NCI-H510A (cell line): ENCODE measurements around the gene TSEN34.
A peak's percentile ranks its signal among the peaks of the same experiment; 100 is the strongest.
"Not testable (repeated sequence)": the region's sequence is repeated elsewhere in the genome, so short reads cannot be mapped to it uniquely, and the experiment has no call there.

Experiments used
- DNase-seq: peaks from one replicate; lab custom pipeline; 2025; lab: John Stamatoyannopoulos, UW

Gene TSEN34

DNA sequence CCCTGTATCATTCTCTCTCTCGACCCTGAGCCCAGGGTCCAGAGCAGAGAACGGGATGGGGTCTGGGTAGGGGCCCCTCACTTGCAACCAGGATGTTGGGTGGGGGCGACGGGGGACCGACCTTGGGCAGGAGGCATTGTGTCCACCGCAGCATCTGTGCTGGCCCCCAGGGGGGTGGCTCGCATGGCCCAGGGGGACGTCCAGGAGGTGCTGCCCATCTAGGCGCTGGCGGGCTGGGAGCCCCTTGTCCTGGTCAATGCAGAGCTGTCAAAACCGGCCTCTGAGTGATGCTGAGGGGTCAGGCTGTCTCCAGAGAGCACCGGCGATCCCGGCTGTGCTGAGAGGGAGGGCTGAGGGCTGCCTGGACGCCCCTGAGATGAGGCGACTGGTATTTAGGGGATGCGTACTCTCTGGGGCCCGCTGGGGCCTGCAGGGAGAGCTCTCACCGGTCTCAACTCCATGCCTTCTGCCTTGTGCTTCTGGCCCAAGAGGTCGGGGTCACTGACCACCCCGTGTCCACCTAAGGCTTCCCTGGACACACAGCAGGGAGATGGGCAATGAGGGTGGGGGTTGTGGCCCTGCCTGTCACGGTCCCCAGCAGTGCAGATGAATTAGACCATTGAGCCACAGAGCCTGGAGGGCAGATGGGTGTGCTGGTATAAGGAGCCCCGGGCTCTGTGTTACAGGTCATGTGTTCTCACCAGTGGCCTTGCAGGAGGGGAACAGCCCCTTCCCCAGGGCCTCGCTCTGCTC is 18.1 kb downstream of the TSEN34 start:
- DNase-seq = no peak

DNA sequence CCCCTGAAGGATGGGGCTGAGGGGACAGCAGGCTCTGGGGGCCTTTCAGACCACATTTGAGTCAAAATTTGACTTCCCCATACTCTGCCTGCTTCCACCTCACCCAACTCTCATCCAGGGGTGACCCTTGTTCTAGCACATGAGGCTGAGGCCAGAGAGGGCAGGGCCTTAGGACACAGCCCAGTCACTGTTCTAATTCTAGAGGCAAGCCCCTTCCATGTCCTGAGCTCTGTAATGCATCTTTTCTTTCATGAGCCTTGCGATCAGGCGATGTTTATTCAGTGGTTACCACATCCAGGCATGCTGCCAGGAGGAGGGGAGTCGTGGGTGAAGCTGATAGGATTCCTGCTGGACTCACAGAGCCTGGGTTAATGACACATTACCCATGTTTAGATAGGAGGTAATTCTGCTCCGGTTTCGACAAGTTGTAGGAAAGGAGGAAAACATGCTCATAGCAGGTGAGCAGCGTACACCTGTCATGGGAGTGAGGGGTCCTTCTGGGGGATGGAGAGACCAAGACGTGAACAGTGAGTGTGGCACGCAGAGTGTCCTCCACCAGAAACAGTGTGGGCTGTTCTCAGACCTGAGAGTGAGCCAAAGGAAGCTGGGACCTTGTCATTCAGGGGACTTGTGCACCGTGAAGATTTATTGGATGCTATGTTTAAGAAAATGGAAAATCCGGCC is 18.8 kb downstream of the TSEN34 start:
- DNase-seq = peak; percentile 77

DNA sequence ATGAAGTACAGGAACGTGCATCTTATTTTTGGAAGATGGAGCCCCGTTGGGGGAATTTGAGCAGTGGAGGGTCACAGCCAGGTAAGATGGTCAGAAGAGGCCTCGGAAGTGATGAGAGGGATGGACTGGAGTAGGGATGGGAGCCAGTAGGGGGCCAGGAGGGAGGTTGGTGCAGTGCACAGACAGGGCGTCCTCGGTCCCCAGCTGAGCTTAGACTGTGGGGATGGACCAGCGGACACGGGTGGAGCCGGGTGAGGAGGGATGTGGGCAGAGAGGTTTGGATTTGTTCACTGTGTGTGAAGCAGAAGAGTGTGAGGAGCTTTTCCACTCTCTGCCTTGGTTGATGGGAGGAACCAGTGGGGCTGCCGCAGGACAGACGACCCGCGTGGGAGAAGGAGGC is 20.1 kb downstream of the TSEN34 start:
- DNase-seq = no peak

DNA sequence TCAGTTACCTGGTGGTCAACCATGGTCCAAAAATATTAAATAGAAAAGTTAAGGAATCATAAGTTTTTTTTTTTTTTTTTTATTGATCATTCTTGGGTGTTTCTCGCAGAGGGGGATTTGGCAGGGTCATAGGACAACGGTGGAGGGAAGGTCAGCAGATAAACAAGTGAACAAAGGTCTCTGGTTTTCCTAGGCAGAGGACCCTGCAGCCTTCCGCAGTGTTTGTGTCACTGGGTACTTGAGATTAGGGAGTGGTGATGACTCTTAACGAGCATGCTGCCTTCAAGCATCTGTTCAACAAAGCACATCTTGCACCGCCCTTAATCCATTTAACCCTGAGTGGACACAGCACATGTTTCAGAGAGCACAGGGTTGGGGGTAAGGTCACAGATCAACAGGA is 23.1 kb downstream of the TSEN34 start:
- not testable (repeated sequence) for DNase-seq

DNA sequence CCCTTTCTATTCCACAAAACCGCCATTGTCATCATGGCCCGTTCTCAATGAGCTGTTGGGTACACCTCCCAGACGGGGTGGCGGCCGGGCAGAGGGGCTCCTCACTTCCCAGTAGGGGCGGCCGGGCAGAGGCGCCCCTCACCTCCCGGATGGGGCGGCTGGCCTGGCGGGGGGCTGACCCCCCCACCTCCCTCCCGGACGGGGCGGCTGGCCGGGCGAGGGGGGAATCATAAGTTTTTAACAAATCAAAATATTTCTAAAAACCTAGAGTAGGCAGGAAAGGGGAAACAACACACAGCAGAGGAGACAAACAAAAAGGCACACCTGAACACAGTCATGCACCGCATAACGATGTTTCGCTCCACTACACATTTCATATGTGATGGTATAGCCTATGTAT is 23.6 kb downstream of the TSEN34 start:
- not testable (repeated sequence) for DNase-seq

DNA sequence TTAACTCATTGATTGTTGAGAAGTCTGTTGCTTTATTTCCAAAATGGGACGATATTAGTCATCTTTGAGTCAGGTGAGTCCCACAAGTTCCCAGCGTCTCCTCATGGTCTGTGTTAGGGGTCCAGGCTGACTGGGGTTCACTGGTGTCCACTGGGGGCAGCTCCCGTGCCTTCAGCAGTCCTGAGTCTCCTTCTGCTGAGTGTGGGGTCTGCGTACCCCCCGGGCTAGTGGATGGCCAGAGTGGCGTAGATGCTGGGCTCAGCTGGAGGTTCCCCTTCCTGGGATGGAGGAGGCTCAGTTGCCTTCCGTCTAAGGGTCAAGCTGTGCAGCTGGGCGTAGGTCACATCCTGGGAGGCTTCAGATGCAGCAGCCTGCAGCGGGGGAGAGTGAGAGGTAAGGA is 25.8 kb downstream of the TSEN34 start:
- no peak for DNase-seq

DNA sequence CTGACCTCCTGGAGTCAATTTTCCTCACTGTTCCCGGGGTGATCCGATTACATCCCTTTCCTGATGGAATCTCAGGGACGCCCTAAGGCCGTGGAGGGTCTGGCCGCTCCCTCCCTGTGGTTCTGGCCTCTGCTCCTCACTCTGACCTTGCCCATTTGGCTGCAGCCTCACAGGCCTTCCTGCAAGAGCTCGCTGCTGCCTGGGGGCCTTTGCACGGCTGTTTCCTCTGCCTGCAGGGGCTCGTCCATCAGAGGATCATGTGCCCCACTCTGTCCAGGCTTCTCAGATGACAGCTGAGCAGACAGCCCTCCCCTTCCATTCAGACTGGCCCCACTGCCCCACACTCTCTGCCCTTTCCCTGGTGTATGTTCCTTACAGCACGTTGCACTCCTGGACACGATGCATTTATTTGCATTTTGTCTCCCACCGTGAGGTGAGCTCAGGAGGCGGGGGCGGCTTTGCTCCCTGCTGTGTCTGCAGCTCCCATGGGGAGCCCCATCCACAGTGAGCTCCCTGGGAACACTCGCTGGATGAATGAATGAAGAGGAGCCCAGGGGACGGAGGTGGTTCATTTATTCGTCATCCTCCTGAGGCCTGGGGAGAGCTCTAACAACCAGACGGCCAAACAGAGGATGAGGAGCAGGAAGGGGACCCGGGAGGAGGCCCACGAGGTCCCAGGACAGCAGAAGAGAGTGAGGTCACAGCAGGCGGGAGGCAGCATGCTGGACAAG is 26.6 kb downstream of the TSEN34 start:
- DNase-seq = not testable (repeated sequence)

DNA sequence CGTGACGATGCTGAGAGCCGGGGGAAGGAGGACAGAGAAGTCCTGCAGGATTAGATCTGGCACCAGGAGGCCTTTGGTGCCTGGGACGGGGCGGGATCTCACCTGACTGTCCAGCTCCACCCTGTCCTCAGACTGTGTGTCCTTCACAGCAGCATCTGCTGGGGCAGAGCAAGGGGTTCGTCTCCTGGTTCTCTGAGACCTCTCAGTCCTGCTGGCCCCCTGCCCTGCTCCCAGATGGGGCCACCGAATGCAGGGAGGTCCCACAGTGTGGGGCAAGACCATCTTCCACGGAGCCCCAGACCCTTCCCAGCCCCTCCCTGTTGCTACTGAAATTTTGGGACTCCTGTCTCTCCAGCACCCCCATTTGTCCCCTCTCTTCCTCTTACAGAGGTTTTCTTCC is 27.2 kb downstream of the TSEN34 start:
- no peak for DNase-seq

DNA sequence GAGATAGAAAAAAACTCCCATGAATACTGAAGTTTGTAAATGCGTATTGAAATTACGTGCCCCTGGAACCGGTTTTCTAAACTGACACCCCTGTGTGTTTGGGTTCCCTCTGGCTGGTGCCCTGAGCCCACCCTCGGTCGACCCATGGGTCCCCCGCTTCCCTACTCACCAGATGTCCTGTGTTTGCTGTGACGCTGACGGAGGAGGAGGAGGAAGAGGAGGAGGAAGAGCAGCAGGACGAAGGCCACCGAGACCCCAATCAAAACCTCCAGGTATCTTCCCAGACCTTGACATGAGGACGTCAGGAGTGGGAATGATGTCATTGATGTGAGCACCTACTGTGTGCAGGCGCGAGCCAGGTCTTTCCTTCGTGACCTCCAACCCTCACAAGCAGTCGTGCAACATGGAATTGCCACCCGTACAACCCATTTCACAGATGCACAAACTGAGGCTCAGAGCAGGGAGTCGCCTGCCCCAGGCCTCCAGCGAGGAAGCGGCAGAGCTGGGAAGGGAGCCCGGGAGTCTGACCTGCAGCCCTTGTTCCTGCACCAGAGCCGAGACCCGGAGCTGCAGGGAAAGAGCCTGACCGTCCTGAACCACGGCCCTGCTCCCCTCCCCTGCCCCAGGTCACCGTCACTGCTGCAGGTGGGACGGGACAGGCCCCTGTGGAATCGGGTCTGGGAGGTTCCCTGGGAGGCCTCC is 28.0 kb downstream of the TSEN34 start:
- DNase-seq = no peak

DNA sequence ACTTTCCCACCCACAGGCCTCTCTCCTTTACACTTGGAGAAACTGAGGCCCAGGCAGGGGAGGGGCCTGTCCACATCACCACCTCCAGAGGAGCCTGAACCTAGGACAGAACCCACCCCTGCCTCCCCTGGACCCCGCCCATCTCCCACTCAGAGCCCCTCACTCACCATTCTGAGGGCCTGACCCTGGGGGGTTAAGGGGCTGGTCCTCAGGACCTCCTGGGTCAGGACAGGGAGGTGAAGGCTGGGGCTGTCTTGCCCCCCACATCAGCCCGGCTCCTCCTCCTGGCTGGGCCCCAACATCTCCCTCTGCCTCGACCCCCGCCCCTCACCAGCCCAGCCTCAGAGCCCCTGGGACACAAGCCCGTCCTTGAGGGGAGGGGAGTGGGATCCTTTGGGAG is 28.6 kb downstream of the TSEN34 start:
- not testable (repeated sequence) for DNase-seq

DNA sequence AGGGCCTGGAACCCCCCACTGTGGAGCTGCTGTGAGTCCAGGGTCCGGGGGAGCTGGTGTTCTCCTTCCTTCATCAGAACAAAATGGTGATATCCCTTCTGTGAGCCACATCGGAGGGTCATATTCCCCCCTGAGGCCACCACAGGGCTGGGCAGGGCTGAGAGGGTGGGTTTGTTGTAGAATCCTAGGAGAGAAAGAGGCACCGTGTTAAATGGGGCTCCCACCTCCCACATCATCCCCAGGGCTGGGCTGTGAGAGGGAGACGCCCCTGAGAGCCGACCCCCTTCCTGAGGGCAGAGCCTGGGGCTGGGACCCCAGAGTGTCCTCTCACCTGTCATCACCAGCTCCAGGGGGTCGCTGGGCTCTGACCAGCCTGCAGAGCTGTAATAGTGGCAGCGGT is 30.8 kb downstream of the TSEN34 start:
- DNase-seq = not testable (repeated sequence)

DNA sequence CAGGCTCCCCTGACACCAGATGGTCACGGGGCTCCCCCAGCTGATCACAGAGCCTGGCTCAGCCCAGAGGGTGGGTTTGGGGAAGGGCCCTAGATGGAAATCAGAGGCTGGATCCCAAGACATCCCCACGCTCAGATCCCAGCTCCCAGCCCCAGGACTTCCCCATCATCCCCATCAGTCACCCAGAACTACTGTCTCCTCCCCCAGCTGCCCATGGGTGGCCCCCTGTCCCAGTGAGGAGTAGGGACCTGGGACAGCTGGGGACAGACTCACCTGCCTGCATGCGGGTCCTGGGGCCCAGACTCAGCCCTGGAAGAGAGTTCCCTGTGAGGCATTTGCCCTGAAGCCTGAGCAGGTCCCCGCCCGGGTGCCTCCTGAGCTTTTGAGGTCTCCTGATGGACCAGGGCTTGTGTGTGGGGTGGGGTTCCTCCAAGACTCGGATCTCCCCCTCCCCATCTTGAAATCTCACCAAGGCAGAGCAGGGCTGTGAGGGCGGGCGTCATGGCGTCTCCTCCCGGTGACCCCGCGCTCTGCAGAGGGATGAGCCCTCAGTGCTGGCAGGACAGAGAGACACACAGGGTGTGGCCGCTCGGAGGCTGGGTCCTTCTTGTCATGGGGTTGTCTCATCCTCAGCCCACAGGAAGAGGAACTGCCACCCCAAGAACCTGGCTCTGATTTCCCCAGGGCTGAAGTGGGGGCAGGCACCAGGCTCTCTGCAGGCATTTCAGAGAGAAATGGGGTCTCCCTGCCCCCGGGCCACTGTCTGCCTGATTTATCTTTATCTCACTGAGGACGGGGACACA is 31.6 kb downstream of the TSEN34 start, which contains the start of gene LILRB3:
TSS of gene LILRB3 (minus strand) at position 534 of the 803 bp plus-strand sequence. CDS start at position 503, 31 bp downstream.
- DNase-seq = not testable (repeated sequence)

DNA sequence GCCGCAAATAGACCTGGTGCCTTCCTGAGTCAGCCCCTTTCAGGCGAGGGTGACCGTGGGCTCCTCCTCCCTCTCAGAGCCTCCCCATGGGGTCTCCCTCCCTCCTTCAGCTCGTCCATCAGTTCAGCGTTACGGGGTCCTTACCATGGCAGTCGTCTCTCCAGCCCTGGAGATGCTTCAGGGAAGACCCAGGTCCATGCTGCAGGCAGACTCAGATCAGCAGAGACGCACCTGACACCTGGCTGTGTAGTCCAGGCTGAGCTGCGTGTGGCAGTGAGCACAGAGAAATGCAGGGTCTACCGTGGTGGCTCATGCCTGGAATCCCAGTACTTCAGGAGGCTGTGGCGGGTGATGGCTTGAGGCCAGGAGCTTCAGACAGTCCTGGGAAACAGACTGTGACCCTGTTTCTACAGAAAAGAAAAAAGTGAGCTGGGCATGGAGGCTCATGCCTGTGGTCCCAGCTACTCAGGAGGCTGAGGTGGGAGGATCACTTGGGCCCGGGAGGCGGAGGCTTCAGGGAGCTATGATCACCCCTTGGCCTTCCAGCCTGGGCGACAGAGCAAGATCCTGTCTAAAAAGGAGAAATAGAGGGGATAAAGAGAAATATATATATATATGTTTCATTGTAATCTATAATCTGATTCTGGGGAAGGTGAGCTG is 32.3 kb downstream of the TSEN34 start:
- DNase-seq = not testable (repeated sequence)

DNA sequence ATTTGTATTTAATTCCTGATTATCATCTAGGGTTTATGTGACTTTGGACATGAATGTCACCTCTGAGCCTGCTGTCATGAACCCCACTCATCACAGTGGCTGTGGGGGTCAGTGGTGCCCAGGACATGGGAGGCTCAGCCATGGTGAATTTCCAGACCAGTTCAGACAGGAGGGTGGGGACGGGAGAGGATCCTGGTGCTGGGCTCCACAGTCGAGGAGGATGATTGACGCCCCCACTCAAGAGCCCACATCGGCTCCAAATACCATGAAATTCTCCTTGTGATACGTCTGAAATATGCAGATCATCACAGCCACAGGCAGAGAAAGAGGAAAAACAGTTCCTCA is 32.8 kb downstream of the TSEN34 start:
- not testable (repeated sequence) for DNase-seq

DNA sequence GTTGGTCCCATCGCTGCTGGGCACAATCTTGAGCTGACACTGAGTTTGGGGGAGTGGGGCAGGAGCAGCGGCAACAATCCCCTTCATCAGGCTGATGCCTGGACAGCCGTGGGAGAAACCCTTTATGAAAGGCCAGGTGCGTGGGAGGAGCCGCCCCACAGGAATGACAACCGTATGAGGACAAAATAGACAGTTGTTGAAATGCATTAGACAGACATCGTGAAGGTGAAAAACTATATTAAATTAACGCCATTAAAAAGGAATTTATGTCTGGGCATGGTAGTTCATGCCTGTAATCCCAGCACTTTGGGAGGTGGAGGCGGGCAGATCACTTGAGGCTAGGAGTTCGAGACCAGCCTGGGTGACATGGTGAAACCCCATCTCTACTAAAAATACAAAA is 33.5 kb downstream of the TSEN34 start:
- not testable (repeated sequence) for DNase-seq

DNA sequence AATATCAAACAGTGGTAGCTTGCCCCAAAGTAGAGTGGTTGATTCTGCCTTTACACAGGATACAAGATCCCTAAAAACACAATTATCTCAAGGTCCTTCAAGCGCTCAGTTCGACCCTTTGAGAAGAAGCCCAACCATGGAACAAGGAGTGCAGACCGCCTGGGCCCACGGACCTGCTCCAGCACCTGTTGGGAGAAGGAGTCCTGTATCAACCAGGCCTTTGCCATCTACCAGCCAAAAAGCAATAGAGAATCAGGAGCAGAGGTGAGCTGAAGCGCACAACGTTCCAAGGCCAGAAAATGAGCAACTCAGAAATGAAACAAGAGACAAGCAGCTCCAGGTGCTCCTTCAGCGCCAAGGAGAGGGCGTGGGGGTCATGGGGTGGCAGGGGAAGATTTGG is 38.0 kb downstream of the TSEN34 start:
- no peak for DNase-seq

DNA sequence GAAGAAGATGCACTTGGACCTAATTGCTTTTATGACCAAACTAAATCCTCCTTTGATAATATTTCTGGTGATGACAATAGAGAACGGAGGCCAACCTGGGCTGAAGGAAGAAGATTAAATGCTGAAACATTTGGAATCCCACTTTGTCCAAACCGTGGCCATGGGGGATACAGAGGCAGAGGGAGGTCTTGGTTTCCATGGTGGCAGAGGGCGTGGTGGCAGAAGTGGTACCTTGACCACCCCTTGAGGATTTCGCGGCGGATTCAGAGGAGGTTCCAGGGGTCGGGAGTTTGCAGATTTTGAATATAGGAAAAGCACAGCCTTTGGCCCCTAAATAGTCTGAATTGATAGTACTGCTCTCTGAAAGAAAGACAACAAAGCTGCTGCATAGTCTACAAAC is 38.9 kb downstream of the TSEN34 start:
- DNase-seq = no peak

DNA sequence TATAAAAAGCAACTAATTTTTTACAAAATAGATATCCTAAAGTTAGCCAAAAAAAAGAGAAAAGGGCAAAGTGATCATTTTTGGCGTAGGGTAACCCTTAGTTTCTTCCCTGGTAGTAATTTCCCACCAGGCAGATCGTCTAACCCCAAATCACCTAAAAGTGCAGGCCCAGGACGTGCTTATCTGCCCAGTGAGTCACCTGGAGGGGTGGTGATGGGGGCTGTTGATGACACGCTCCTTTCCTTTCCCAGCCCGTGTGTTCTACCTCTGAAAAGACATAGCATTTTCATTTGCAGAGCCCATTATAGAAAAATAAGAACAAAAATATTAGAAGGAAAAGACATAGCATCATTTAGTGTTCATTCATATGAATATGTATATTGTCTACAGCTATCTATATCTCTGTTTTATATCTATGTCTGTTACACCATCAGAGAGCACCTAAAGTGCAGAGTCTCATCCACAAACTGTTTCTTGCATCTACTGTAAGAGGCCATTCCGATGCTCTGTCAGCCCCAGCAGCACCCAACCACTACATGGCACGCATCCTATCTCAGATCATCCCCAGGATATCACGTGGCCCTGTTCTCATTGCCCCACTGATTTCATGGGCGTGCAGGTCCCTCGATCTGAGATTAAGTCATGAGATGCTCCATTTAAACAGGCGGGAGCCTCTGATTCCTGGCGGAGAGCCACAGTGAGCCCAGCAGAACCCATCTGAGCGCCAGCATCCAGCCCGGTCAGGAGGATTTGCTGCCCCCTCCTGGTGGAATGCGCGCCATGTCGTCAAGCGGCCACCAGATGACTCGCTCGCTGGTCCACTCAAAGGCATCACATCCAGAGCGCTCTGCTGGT is 40.2 kb downstream of the TSEN34 start:
- DNase-seq = peak; percentile 68

DNA sequence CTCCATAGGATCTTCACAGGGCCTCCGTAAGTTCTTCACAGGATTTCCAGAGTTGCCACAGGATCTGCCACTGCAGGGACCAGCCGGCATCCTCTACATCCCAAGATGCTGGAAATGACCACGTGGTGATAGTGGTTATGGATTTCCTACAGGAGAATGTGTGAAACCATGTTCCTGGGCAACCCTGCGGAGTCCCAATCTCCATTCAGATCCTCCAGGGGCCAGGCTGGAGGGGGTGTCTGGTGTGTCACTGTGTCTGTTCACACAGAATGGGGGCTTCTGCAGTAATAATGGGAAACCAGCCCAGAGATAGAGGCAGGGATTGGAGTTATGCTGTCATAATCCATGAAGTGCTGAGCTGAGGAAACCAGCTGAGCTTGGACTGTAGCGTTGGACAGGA is 42.8 kb downstream of the TSEN34 start:
- no peak for DNase-seq
